HepG2 (cell line): ENCODE measurements around the gene CYP46A1. TPM values are rescaled to one million over a fixed set of nuclear protein-coding genes. Genes with fewer than 3 reads are reported as not detected.

ENCODE experiments used
- ATAC-seq: fragments of 200-7000 bp; cut with Tn5 transposase; 3 replicates; pipeline ENCODE4 v1.9.1; 2020; ENCODE audit warnings: mild to moderate bottlenecking, moderate library complexity
- BruUV-seq: library from RNA; stranded (reverse); fragments of 400-500 nt; replicated peaks from 2 replicates; lab custom pipeline; 2021; lab: Mats Ljungman, UMichigan
- CTCF ChIA-PET: fragments of 300-600 bp; formaldehyde crosslinking; extraction: SDS; loops from one replicate; lab custom pipeline; 2021; ENCODE audit warnings: low total read pairs, inconsistent platforms, low intra/inter-chr PET ratio; lab: Yijun Ruan, JAX
- POLR2A ChIA-PET: fragments of 350-600 bp; sonication (Branson Sonifier 250); formaldehyde crosslinking; loops from one replicate; lab custom pipeline; 2020; ENCODE audit warnings: antibody characterized with exemption, inconsistent platforms; lab: Yijun Ruan, JAX
- DNase-seq: peaks from one replicate; pipeline ENCODE4 v3.0.0-alpha.2; 2015; ENCODE audit warnings: low spot score
- FAIRE-seq: peaks from 3 replicates; lab custom pipeline; 2011; peaks lifted over from hg19 to GRCh38; lab: Jason Lieb, UNC
- H2AFZ ChIP-seq: one replicate; pipeline ENCODE4 v1.6.1; 2011; ENCODE audit warnings: low read length, inconsistent platforms
- H3K27ac ChIP-seq: fragments of 300-600 bp; 3 replicates; pipeline ENCODE4 v1.8.0; 2011; ENCODE audit warnings: mixed run types, mild to moderate bottlenecking, mixed read lengths, low read length, inconsistent platforms; ENCODE audit not compliant: insufficient read depth; ENCODE audit errors: extremely low read length
- H3K27me3 ChIP-seq, 2 experiments: fragments of 200-600 bp in 1 of 2; 2 replicates in 1 of 2; 3 replicates in 1 of 2; pipeline versions ENCODE4 v1.6.0 to v1.8.0; 2011; ENCODE audit warnings: low read length in 2 of 2, mild to moderate bottlenecking in 2 of 2, moderate library complexity in 2 of 2, inconsistent platforms in 1 of 2; ENCODE audit not compliant: insufficient read depth in 2 of 2, control insufficient read depth in 1 of 2
- H3K36me3 ChIP-seq, 2 experiments: fragments of 200-600 bp in 1 of 2; replicated peaks in 1 of 2; 2 replicates in 1 of 2; 3 replicates in 1 of 2; pipeline versions ENCODE4 v1.5.1 to v1.8.0; 2011; ENCODE audit warnings: low read length in 2 of 2, inconsistent platforms in 1 of 2; ENCODE audit not compliant: insufficient read depth in 2 of 2, control insufficient read depth in 1 of 2
- H3K4me1 ChIP-seq: 2 replicates; pipeline ENCODE4 v1.5.1; 2012; ENCODE audit warnings: low read length, inconsistent platforms; ENCODE audit not compliant: insufficient read depth
- H3K4me2 ChIP-seq: 2 replicates; pipeline ENCODE4 v1.6.0; 2011; ENCODE audit warnings: low read depth, low read length, inconsistent platforms
- H3K4me3 ChIP-seq, 3 experiments: fragments of 200-600 bp in 1 of 3; sonication (generic), shearing (Covaris generic) in 1 of 3; replicated peaks in 1 of 3; 2 replicates each; pipeline ENCODE4 v1.5.1; 2011 to 2016; ENCODE audit warnings: low read length in 3 of 3, inconsistent platforms in 2 of 3, low read depth in 2 of 3, mild to moderate bottlenecking in 2 of 3, control low read depth in 1 of 3, mixed read lengths in 1 of 3; ENCODE audit not compliant: insufficient read depth in 1 of 3
- H3K79me2 ChIP-seq: one replicate; pipeline ENCODE4 v1.6.1; 2011; ENCODE audit warnings: low read length, inconsistent platforms; ENCODE audit not compliant: insufficient read depth
- H3K9ac ChIP-seq: 2 replicates; pipeline ENCODE4 v1.6.0; 2011; ENCODE audit warnings: mild to moderate bottlenecking, low read depth, low read length, inconsistent platforms; ENCODE audit not compliant: insufficient read depth
- H3K9me3 ChIP-seq: 2 replicates; pipeline ENCODE4 v1.5.1; 2012; ENCODE audit warnings: mild to moderate bottlenecking, low read length
- H4K20me1 ChIP-seq: 2 replicates; pipeline ENCODE4 v1.6.0; 2011; ENCODE audit warnings: inconsistent platforms, mild to moderate bottlenecking, low read length, moderate library complexity; ENCODE audit not compliant: insufficient read depth
- ATF7 ChIP-seq, 2 experiments: fragments of 450-650 bp in 1 of 2; sonication (generic) in 1 of 2; formaldehyde crosslinking in 1 of 2; IDR thresholded peaks; 2 replicates each; pipeline versions ENCODE4 v1.4.0 to v1.6.1; 2016 to 2020; ENCODE audit warnings: antibody characterized with exemption in 1 of 2, mild to moderate bottlenecking in 1 of 2, missing genetic modification reagents in 1 of 2
- BCL6 ChIP-seq: IDR thresholded peaks from 2 replicates; pipeline ENCODE4 v1.6.1; 2016; ENCODE audit warnings: missing genetic modification reagents, missing compliant biosample characterization
- CCAR2 ChIP-seq: fragments of 200-400 bp; formaldehyde crosslinking; optimal IDR thresholded peaks from 2 replicates; pipeline ENCODE3; 2018; ENCODE audit warnings: low read depth, mild to moderate bottlenecking, low read length, moderate library complexity
- CREB1 ChIP-seq, 2 experiments: fragments of 450-650 bp in 1 of 2; IDR thresholded peaks; 2 replicates each; pipeline ENCODE4 v1.6.1; 2016 to 2017; ENCODE audit warnings: control low read depth in 1 of 2, mild to moderate bottlenecking in 1 of 2, missing compliant biosample characterization in 1 of 2, missing genetic modification characterization in 1 of 2
- MED8 ChIP-seq: sonication (generic); formaldehyde crosslinking; IDR thresholded peaks from 2 replicates; pipeline ENCODE4 v1.8.1; 2023; ENCODE audit warnings: mild to moderate bottlenecking, missing genetic modification reagents; ENCODE audit not compliant: insufficient replicate concordance
- ZFP1 ChIP-seq: IDR thresholded peaks from 2 replicates; pipeline ENCODE4 v1.6.1; 2016
- ZFP36L2 ChIP-seq: sonication (generic); formaldehyde crosslinking; IDR thresholded peaks from 2 replicates; pipeline ENCODE4 v1.4.0; 2020; ENCODE audit warnings: missing genetic modification reagents
- ZNF446 ChIP-seq: sonication (generic); formaldehyde crosslinking; IDR thresholded peaks from 2 replicates; pipeline ENCODE4 v1.5.0; 2020; ENCODE audit warnings: mild to moderate bottlenecking, missing genetic modification reagents
- ZNF451 ChIP-seq: sonication (generic); formaldehyde crosslinking; IDR thresholded peaks from 2 replicates; pipeline ENCODE4 v1.5.0; 2020; ENCODE audit warnings: mild to moderate bottlenecking, missing genetic modification reagents
- ZNF530 ChIP-seq: sonication (generic); formaldehyde crosslinking; IDR thresholded peaks from 2 replicates; pipeline ENCODE4 v1.5.0; 2020; ENCODE audit warnings: low read depth, mild to moderate bottlenecking, missing genetic modification reagents
- ZNF879 ChIP-seq: sonication (generic); formaldehyde crosslinking; IDR thresholded peaks from 2 replicates; pipeline ENCODE4 v1.8.1; 2023; ENCODE audit warnings: missing genetic modification reagents
- WGBS: methylation state at CpG from one replicate; pipeline ENCODE4 v1.1.6; 2017; ENCODE audit warnings: low lambda C conversion rate; 5-methylcytosine and 5-hydroxymethylcytosine counted together
- in situ Hi-C: cut with HindIII; loops from 2 replicates; pipeline ENCODE4 v1.10.0; 2017; ENCODE audit warnings: low pct_unique_long_range_greater_than_20kb; ENCODE audit not compliant: extremely low pct_ligation_motif_present
- intact Hi-C: fragments of 100-400 bp; cut with micrococcal nuclease; formaldehyde crosslinking; loops from one replicate; pipeline ENCODE4 v1.10.0; 2022; ENCODE audit not compliant: unreplicated experiment
- polyA plus RNA-seq, 8 experiments: library from polyadenylated mRNA; depleted of rRNA in 3 of 8; stranded (reverse) in 7 of 8; unstranded in 1 of 8; fragments of >200 nt; fragmentation: Illumina TruSeq in 4 of 8; extraction: Trizol in 4 of 8; gene quantifications; 2 replicates each; pipeline versions ENCODE4 v1.2.1 to v1.2.3, GENCODE V29; 2011 to 2016; ENCODE audit warnings: low read depth in 4 of 8, missing spikeins in 1 of 8, mixed read lengths in 1 of 8; ENCODE audit not compliant: insufficient read depth in 1 of 8
- total RNA-seq, 5 experiments: library from RNA; depleted of rRNA; stranded (reverse); fragments of >200 nt; fragmentation: Illumina TruSeq; extraction: Trizol; gene quantifications; 2 replicates each; pipeline ENCODE4 v1.2.3, GENCODE V29; 2016; ENCODE audit warnings: low read depth in 1 of 5

CYP46A1 gene
- total and polyA plus RNA-seq, 2 of the 13 experiments (the other 11 are each of a cell fraction or from before 2014, with no cell fraction given) = not detected

GRCh38 chr14:99754141-99755067 is 70.3 kb downstream of the CYP46A1 start:
- Histone ChIP-seq H4K20me1 (no peaks in the 10 kb centered on the region), H3K9ac (no peak overlapping the region), H3K4me3 (no peak overlapping the region), H3K27ac (no peak overlapping the region), H3K79me2 (no peaks in the 10 kb centered on the region)
- TF ChIP-seq ZNF446 = no peak
- no peak for TF ChIP-seq ZFP1 (CRISPR knock-in tag)
- TF ChIP-seq CREB1 (IDR thresholded peaks at IDR 0.05) = peak; percentile 62; the same call in 1 of the 2 replicates
- no peak for TF ChIP-seq CREB1 (CRISPR knock-in tag; IDR thresholded peaks at IDR 0.05)
- no peak for TF ChIP-seq ZNF879
- TF ChIP-seq ATF7 (IDR thresholded peaks at IDR 0.05) = peak; percentile 24; the same call in 1 of the 2 replicates
- no peak for TF ChIP-seq ATF7 (CRISPR knock-in tag; IDR thresholded peaks at IDR 0.05)
- TF ChIP-seq ZNF451 (CRISPR knock-in tag) = no peak
- TF ChIP-seq ZFP36L2 (CRISPR knock-in tag) = no peak
- no peak for TF ChIP-seq MED8
- TF ChIP-seq CCAR2 = no peak
- no peak for TF ChIP-seq BCL6
- TF ChIP-seq ZNF530 (CRISPR knock-in tag) = no peak
- TF ChIP-seq, all 625 proteins: peak for 2
- Histone ChIP-seq H3K27me3 (peaks cover 6 to 80% of the 10 kb centered on the region in 2 experiments; a peak in 4 of 5 replicates), H3K4me2 (no peak overlapping the region), H2AFZ (no peak overlapping the region), H3K36me3 (no peaks in the 10 kb centered on the region), H3K9me3 (no peaks in the 10 kb centered on the region), H3K4me1 (peaks cover 6% of the 10 kb centered on the region; the same call in 1 of the 2 replicates)
- ChIA-PET CTCF (no interaction called here), POLR2A (no interaction called here)
- WGBS = 18% methylated on average over 18 of the region's 24 CpGs
- DNase-seq (no peak), ATAC-seq (no peak), FAIRE-seq (no peak)
- BruUV-seq = no TSS peak
- in situ Hi-C loops = no loop called here
- intact Hi-C loops = no loop called here
